HepG2 (cell line): Measurements from ENCODE around the gene NUDT1. TPM values are rescaled to one million over a fixed set of nuclear protein-coding genes. Genes with fewer than 3 reads are reported as not detected.

ENCODE experiments used
- ATAC-seq: fragments of 200-7000 bp; cut with Tn5 transposase; 3 replicates; pipeline ENCODE4 v1.9.1; 2020; ENCODE audit warnings: mild to moderate bottlenecking, moderate library complexity
- BruUV-seq: library from RNA; stranded (reverse); fragments of 400-500 nt; replicated peaks from 2 replicates; lab custom pipeline; 2021; lab: Mats Ljungman, UMichigan
- CTCF ChIA-PET: fragments of 300-600 bp; formaldehyde crosslinking; extraction: SDS; loops from one replicate; lab custom pipeline; 2021; ENCODE audit warnings: low total read pairs, inconsistent platforms, low intra/inter-chr PET ratio; lab: Yijun Ruan, JAX
- POLR2A ChIA-PET: fragments of 350-600 bp; sonication (Branson Sonifier 250); formaldehyde crosslinking; loops from one replicate; lab custom pipeline; 2020; ENCODE audit warnings: antibody characterized with exemption, inconsistent platforms; lab: Yijun Ruan, JAX
- DNase-seq: peaks from one replicate; pipeline ENCODE4 v3.0.0-alpha.2; 2015; ENCODE audit warnings: low spot score
- FAIRE-seq: peaks from 3 replicates; lab custom pipeline; 2011; peaks lifted over from hg19 to GRCh38; lab: Jason Lieb, UNC
- H2AFZ ChIP-seq: one replicate; pipeline ENCODE4 v1.6.1; 2011; ENCODE audit warnings: low read length, inconsistent platforms
- H3K27ac ChIP-seq: fragments of 300-600 bp; 3 replicates; pipeline ENCODE4 v1.8.0; 2011; ENCODE audit warnings: mixed run types, mild to moderate bottlenecking, mixed read lengths, low read length, inconsistent platforms; ENCODE audit not compliant: insufficient read depth; ENCODE audit errors: extremely low read length
- H3K27me3 ChIP-seq, 2 experiments: fragments of 200-600 bp in 1 of 2; 2 replicates in 1 of 2; 3 replicates in 1 of 2; pipeline versions ENCODE4 v1.6.0 to v1.8.0; 2011; ENCODE audit warnings: low read length in 2 of 2, mild to moderate bottlenecking in 2 of 2, moderate library complexity in 2 of 2, inconsistent platforms in 1 of 2; ENCODE audit not compliant: insufficient read depth in 2 of 2, control insufficient read depth in 1 of 2
- H3K36me3 ChIP-seq, 2 experiments: fragments of 200-600 bp in 1 of 2; replicated peaks in 1 of 2; 2 replicates in 1 of 2; 3 replicates in 1 of 2; pipeline versions ENCODE4 v1.5.1 to v1.8.0; 2011; ENCODE audit warnings: low read length in 2 of 2, inconsistent platforms in 1 of 2; ENCODE audit not compliant: insufficient read depth in 2 of 2, control insufficient read depth in 1 of 2
- H3K4me1 ChIP-seq: 2 replicates; pipeline ENCODE4 v1.5.1; 2012; ENCODE audit warnings: low read length, inconsistent platforms; ENCODE audit not compliant: insufficient read depth
- H3K4me2 ChIP-seq: 2 replicates; pipeline ENCODE4 v1.6.0; 2011; ENCODE audit warnings: low read depth, low read length, inconsistent platforms
- H3K4me3 ChIP-seq, 3 experiments: fragments of 200-600 bp in 1 of 3; sonication (generic), shearing (Covaris generic) in 1 of 3; replicated peaks in 1 of 3; 2 replicates each; pipeline ENCODE4 v1.5.1; 2011 to 2016; ENCODE audit warnings: low read length in 3 of 3, inconsistent platforms in 2 of 3, low read depth in 2 of 3, mild to moderate bottlenecking in 2 of 3, control low read depth in 1 of 3, mixed read lengths in 1 of 3; ENCODE audit not compliant: insufficient read depth in 1 of 3
- H3K79me2 ChIP-seq: one replicate; pipeline ENCODE4 v1.6.1; 2011; ENCODE audit warnings: low read length, inconsistent platforms; ENCODE audit not compliant: insufficient read depth
- H3K9ac ChIP-seq: 2 replicates; pipeline ENCODE4 v1.6.0; 2011; ENCODE audit warnings: mild to moderate bottlenecking, low read depth, low read length, inconsistent platforms; ENCODE audit not compliant: insufficient read depth
- H3K9me3 ChIP-seq: 2 replicates; pipeline ENCODE4 v1.5.1; 2012; ENCODE audit warnings: mild to moderate bottlenecking, low read length
- H4K20me1 ChIP-seq: 2 replicates; pipeline ENCODE4 v1.6.0; 2011; ENCODE audit warnings: inconsistent platforms, mild to moderate bottlenecking, low read length, moderate library complexity; ENCODE audit not compliant: insufficient read depth
- ATF7 ChIP-seq, 2 experiments: fragments of 450-650 bp in 1 of 2; sonication (generic) in 1 of 2; formaldehyde crosslinking in 1 of 2; IDR thresholded peaks; 2 replicates each; pipeline versions ENCODE4 v1.4.0 to v1.6.1; 2016 to 2020; ENCODE audit warnings: antibody characterized with exemption in 1 of 2, mild to moderate bottlenecking in 1 of 2, missing genetic modification reagents in 1 of 2
- GPBP1L1 ChIP-seq: sonication (generic); formaldehyde crosslinking; IDR thresholded peaks from 2 replicates; pipeline ENCODE4 v1.5.0; 2020; ENCODE audit warnings: mild to moderate bottlenecking, missing genetic modification reagents
- HHEX ChIP-seq: IDR thresholded peaks from 2 replicates; pipeline ENCODE4 v1.6.1; 2016; ENCODE audit warnings: control low read depth
- SRSF9 ChIP-seq: fragments of 200-400 bp; formaldehyde crosslinking; IDR thresholded peaks from 2 replicates; pipeline ENCODE4 v1.6.1; 2018; ENCODE audit warnings: borderline replicate concordance, mild to moderate bottlenecking, low read depth, low read length; ENCODE audit not compliant: insufficient read depth, poor library complexity, severe bottlenecking
- TERF1 ChIP-seq: sonication (generic); formaldehyde crosslinking; IDR thresholded peaks from 2 replicates; pipeline ENCODE4 v1.8.0; 2022; ENCODE audit warnings: mild to moderate bottlenecking, missing genetic modification reagents, moderate library complexity
- ZFY ChIP-seq: sonication (generic); formaldehyde crosslinking; IDR thresholded peaks from 2 replicates; pipeline ENCODE4 v1.4.0; 2020; ENCODE audit warnings: missing genetic modification reagents
- ZKSCAN5 ChIP-seq: sonication (generic); formaldehyde crosslinking; IDR thresholded peaks from 2 replicates; pipeline ENCODE4 v1.5.1; 2020; ENCODE audit warnings: mild to moderate bottlenecking, missing genetic modification reagents
- ZNF264 ChIP-seq: sonication (generic); formaldehyde crosslinking; IDR thresholded peaks from 2 replicates; pipeline ENCODE4 v1.4.0; 2020; ENCODE audit warnings: missing genetic modification reagents
- ZNF292 ChIP-seq: sonication (generic); formaldehyde crosslinking; IDR thresholded peaks from 2 replicates; pipeline ENCODE4 v1.8.1; 2022; ENCODE audit warnings: mild to moderate bottlenecking, low read depth, missing genetic modification reagents, borderline replicate concordance
- ZNF546 ChIP-seq: sonication (generic); formaldehyde crosslinking; conservative IDR thresholded peaks from 2 replicates; pipeline ENCODE4 v1.8.1; 2023; ENCODE audit warnings: mild to moderate bottlenecking, missing genetic modification reagents
- ZNF619 ChIP-seq: sonication (generic); formaldehyde crosslinking; IDR thresholded peaks from 2 replicates; pipeline ENCODE4 v1.4.0; 2020; ENCODE audit warnings: mild to moderate bottlenecking, missing genetic modification reagents
- WGBS: methylation state at CpG from one replicate; pipeline ENCODE4 v1.1.6; 2017; ENCODE audit warnings: low lambda C conversion rate; 5-methylcytosine and 5-hydroxymethylcytosine counted together
- in situ Hi-C: cut with HindIII; loops from 2 replicates; pipeline ENCODE4 v1.10.0; 2017; ENCODE audit warnings: low pct_unique_long_range_greater_than_20kb; ENCODE audit not compliant: extremely low pct_ligation_motif_present
- intact Hi-C: fragments of 100-400 bp; cut with micrococcal nuclease; formaldehyde crosslinking; loops from one replicate; pipeline ENCODE4 v1.10.0; 2022; ENCODE audit not compliant: unreplicated experiment
- polyA plus RNA-seq, 8 experiments: library from polyadenylated mRNA; depleted of rRNA in 3 of 8; stranded (reverse) in 7 of 8; unstranded in 1 of 8; fragments of >200 nt; fragmentation: Illumina TruSeq in 4 of 8; extraction: Trizol in 4 of 8; gene quantifications; 2 replicates each; pipeline versions ENCODE4 v1.2.1 to v1.2.3, GENCODE V29; 2011 to 2016; ENCODE audit warnings: low read depth in 4 of 8, missing spikeins in 1 of 8, mixed read lengths in 1 of 8; ENCODE audit not compliant: insufficient read depth in 1 of 8
- total RNA-seq, 5 experiments: library from RNA; depleted of rRNA; stranded (reverse); fragments of >200 nt; fragmentation: Illumina TruSeq; extraction: Trizol; gene quantifications; 2 replicates each; pipeline ENCODE4 v1.2.3, GENCODE V29; 2016; ENCODE audit warnings: low read depth in 1 of 5
- TF ChIP-seq, protein P1 (sequence below): sonication (generic); formaldehyde crosslinking; IDR thresholded peaks from 2 replicates; pipeline ENCODE4 v1.5.1; 2020; ENCODE audit warnings: mild to moderate bottlenecking, missing genetic modification reagents, moderate library complexity
- TF ChIP-seq, protein P2 (sequence below): sonication (generic); formaldehyde crosslinking; IDR thresholded peaks from 2 replicates; pipeline ENCODE4 v1.5.1; 2020; ENCODE audit warnings: missing genetic modification reagents, mild to moderate bottlenecking, borderline replicate concordance

Gene NUDT1
- total and polyA plus RNA-seq, 2 of the 13 experiments (the other 11 are each of a cell fraction or from before 2014, with no cell fraction given) = 9.1 to 26.8 TPM

GRCh38 chr7:2203766-2204300, 38.2 kb upstream of the NUDT1 start:
- H3K9ac ChIP-seq = no peak overlapping the region
- no peaks in the 10 kb centered on the region for H3K27me3 ChIP-seq
- H3K4me3 ChIP-seq = no peak overlapping the region
- peaks cover 30 to 73% of the 10 kb centered on the region in 2 experiments; a peak in 4 of 5 replicates for H3K36me3 ChIP-seq
- intact Hi-C loops (no loop called here), in situ Hi-C loops (loop anchor here (25.0 kb wide), 1 partner anchor 617 kb away; no protein-coding TSS in a partner anchor)
- POLR2A ChIA-PET = no interaction called here
- CTCF ChIA-PET = no interaction called here
- no peak overlapping the region for H3K4me2 ChIP-seq
- H2AFZ ChIP-seq = no peak overlapping the region
- no peaks in the 10 kb centered on the region for H3K9me3 ChIP-seq
- no TSS peak for BruUV-seq
- FAIRE-seq = no peak
- no peak overlapping the region for H3K27ac ChIP-seq
- TF ChIP-seq ZFY (CRISPR knock-in tag) (no peak), ZNF292 (no peak), ZNF619 (CRISPR knock-in tag) (no peak), ZNF264 (CRISPR knock-in tag) (no peak), HHEX (CRISPR knock-in tag) (no peak), ATF7 (IDR thresholded peaks at IDR 0.05) (no peak), ATF7 (CRISPR knock-in tag; IDR thresholded peaks at IDR 0.05) (no peak), SRSF9 (no peak), ZKSCAN5 (CRISPR knock-in tag) (no peak), ZNF546 (CRISPR knock-in tag) (no peak), TERF1 (CRISPR knock-in tag) (no peak), GPBP1L1 (no peak)
- TF ChIP-seq, protein P1, sequence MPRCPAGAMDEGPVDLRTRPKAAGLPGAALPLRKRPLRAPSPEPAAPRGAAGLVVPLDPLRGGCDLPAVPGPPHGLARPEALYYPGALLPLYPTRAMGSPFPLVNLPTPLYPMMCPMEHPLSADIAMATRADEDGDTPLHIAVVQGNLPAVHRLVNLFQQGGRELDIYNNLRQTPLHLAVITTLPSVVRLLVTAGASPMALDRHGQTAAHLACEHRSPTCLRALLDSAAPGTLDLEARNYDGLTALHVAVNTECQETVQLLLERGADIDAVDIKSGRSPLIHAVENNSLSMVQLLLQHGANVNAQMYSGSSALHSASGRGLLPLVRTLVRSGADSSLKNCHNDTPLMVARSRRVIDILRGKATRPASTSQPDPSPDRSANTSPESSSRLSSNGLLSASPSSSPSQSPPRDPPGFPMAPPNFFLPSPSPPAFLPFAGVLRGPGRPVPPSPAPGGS = no peak
- TF ChIP-seq, protein P2, sequence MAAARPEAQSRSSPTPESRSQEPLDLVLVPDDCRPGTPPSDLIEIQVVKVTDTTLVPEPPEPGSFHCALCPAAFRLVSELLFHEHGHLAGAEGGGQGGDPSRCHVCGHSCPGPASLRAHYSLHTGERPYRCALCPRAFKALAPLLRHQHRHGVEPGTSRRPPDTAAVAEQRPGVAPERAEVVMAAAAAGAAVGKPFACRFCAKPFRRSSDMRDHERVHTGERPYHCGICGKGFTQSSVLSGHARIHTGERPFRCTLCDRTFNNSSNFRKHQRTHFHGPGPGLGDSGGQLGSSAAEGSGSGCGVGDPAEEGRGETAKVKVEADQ = no peak
- H3K4me1 ChIP-seq = no peaks in the 10 kb centered on the region
- ATAC-seq = no peak
- DNase-seq = no peak
- peaks cover 3% of the 10 kb centered on the region for H3K79me2 ChIP-seq
- H4K20me1 ChIP-seq = no peaks in the 10 kb centered on the region
- WGBS = 96% methylated on average over 11 of the region's 13 CpGs
